IPS DF 19.7 (cell line): ENCODE results near the gene C1orf122.
A peak's percentile ranks its signal among the peaks of the same experiment; 100 is the strongest.
"Not testable (repeated sequence)": the region's sequence is repeated elsewhere in the genome, so short reads cannot be mapped to it uniquely, and the experiment has no call there.

Source experiments
- DNase-seq: peaks from one replicate; pipeline ENCODE4 v3.0.0-alpha.2; 2013; ENCODE audit warnings: low read depth, low spot score

C1orf122 gene

GRCh38 chr1:37807555-37808368 lies at the start of gene C1orf122, which contains the start of gene YRDC:
Gene C1orf122 (plus strand): TSS chr1:37807790. CDS start chr1:37808405, 615 bp downstream.
Gene YRDC (minus strand): TSS chr1:37808208. CDS start chr1:37808180, 28 bp downstream.
- DNase-seq = peak; percentile 82

GRCh38 chr1:37759451-37759850 lies 48.1 kb upstream of the C1orf122 start:
- no peak for DNase-seq

GRCh38 chr1:37761416-37762095 lies 46.0 kb upstream of the C1orf122 start:
- DNase-seq = no peak

GRCh38 chr1:37762516-37762915 lies 45.1 kb upstream of the C1orf122 start:
- DNase-seq = no peak

- no peak for DNase-seq
Measured at GRCh38 chr1:37763791-37764413, 43.7 kb upstream of the C1orf122 start.

GRCh38 chr1:37764414-37764825 lies 43.2 kb upstream of the C1orf122 start:
- no peak for DNase-seq

DNA sequence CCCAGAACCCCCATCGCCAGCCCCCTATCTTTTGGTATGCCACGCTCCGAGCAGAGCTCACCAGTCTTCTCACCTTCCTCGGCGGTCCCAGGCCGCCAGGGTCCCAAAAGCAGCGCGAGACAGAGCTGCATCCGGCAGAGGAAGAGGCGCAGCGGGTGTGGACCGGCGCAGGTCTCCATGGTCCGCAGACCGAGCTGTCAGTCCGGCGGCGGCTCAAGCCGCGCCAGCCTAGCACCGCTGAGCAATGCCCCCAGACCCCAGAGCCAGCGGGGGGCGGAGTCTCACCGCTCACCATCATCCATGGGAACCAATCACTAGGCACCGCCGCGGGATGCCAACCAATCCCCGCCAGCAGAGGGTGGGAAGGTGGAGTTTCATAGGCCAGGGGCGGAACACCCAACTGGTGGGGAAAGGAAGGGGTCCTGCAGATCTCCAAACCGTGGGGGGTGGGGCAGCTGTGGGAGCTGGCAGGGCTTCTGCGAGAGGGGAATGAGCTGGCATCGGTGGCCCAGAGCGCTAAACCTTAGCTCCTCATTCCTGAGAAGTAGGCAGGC lies 42.6 kb upstream of the C1orf122 start, which contains the start of gene EPHA10:
EPHA10 (minus strand) TSS at position 233 of the 554 bp plus-strand sequence; CDS start at position 179, 54 bp downstream.
- DNase-seq = no peak

DNA sequence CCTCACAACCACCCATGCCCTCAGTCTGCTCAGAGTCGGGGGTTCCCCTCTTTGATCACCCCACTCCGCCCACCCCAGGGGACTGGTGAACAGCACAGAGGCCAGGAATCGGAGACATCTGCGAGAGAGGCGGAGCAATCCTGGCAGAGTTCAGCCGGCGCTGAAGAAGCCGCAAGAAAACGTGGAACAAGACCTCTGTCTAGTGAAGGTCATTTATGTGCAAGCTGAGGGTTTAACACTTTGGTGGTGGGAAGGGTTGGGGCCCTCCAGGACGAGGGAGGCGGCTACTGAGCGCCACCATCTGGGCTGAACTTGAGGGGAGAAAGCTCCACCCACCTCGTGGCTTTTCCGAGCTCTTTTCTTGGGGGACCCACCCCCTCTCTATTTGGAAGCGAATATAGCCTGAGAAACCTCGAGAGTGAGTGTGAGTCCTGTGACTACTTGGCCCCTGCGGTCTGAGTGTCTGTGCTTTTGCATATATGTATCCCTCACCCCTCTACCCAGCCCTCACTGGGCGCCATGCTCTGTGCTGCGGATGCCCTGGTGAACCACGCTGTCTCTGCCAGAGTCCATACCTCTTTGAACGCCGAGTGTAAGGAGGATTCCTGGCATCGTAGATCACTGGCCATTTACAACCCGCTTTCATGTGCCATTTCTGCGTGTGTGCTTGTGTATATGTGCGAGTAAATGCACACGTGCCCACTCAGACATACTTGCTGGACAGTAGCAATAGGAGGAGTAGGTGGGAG lies 41.5 kb upstream of the C1orf122 start:
- DNase-seq = no peak

DNA sequence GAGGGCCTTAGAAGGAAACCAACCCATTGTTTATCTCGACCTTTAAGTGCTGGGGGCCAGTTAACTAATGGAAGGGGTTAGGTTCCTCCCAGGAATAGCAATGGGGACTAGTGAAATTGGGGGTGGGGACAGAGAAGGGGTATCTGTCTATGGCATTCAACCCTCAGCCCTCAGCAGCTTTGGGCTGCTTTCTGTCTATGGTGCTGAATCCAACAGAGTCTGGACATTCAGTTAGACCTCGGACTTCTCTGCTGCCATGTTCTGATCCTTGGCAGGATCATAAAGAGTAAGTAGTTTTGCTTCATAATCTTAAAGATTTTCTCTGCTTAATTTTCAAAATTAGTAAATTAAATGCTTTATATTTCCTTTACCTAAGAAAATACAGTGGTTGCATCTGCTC lies 40.1 kb upstream of the C1orf122 start:
- DNase-seq = no peak

- not testable (repeated sequence) for DNase-seq
Measured at GRCh38 chr1:37771440-37771839, 36.1 kb upstream of the C1orf122 start.

- no peak for DNase-seq
Measured at GRCh38 chr1:37776946-37777516, 30.6 kb upstream of the C1orf122 start.

DNA sequence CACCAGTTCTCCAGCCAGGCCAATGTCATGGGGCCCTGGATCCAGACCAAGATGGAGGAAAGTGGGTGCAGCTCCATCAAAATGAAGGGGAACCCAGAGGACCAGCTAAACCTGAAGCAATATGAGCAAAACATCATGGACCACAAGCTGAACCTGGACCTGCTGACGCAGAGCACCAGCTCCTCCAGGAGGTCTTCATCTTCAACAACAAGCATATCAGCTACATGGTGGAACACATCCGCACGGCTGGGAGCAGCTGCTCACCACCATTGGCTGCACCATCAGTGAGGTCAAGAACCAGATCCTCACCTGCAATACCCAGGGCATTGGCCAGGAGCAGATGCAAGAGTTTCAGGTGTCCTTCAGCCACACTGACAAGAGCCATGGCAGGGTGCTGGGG lies 28.9 kb upstream of the C1orf122 start:
- DNase-seq = no peak

GRCh38 chr1:37782491-37782890 lies 25.1 kb upstream of the C1orf122 start:
- DNase-seq = no peak

GRCh38 chr1:37792943-37793686 lies 14.5 kb upstream of the C1orf122 start:
- DNase-seq = no peak

GRCh38 chr1:37793773-37794371 lies 13.7 kb upstream of the C1orf122 start, which contains the start of gene MANEAL:
Gene MANEAL (plus strand): TSS chr1:37793847. CDS start chr1:37794183, 336 bp downstream.
- DNase-seq = no peak

- no peak for DNase-seq
Measured at GRCh38 chr1:37794372-37795339, 12.9 kb upstream of the C1orf122 start.

- DNase-seq = no peak
Measured at GRCh38 chr1:37795340-37796125, 12.1 kb upstream of the C1orf122 start.
